ENCODE results near the gene PLXNB2. TPM values are rescaled to one million over a fixed set of nuclear protein-coding genes. Genes with fewer than 3 reads are reported as not detected.
A peak's percentile ranks its signal among the peaks of the same experiment; 100 is the strongest.

PLXNB2 gene
- polyA plus RNA-seq, 1 of the 3 experiments (the other 2 are of a cell fraction): 108 TPM

DNA sequence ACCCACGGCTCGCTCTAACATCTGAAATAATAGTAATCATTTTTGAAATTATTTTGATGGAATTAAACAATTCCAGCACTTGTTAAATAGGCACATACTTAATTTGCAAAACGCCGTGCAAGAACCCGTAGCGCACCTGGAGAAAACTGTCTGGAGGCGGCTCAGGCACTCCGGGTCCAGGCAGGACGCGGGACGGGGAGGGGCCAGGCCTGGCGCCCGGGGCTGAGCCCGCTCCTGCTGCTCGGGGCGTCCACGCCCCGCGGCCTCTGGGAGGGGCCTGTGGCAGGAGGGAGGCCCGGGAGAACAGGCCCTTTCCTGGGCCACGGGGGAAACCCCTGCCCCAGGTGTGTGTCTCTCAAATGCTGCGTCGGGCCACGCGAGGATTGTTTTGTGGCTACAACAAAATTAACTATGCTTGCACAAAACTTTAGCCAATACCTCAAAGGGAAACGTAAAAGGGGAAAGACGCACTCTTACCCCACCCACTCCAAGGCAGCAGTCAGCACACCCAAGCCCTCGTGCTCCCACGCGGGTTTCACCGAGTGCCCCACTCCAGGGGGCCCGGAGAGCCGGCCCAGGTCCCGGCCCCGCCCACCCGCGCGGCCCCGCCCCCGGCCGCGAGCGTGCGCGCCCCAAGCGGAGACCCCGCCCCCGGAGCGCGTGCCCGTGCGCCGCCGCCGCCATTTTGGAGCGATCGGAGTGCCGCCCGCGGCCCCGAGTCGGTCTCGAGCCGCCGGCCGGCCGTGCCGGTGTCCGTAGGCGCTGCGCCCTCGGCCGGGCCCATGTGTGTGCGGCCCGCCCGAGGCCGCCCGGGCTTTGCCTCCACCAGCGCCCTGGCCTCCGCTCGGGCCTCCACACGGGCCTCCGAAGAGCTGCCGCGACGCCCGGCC lies 35.5 kb upstream of the PLXNB2 start, which contains the start of gene PPP6R2:
Gene PPP6R2, plus strand, starts transcription at position 677 of the 890 bp plus-strand sequence. CDS start 50,582 bp downstream, outside the sequence.
- H3K9ac ChIP-seq: peak within 1 kb of the TSS; percentile 82
- POLR2A ChIA-PET: interaction anchor here (1.0 to 1.8 kb wide), 2 partner anchors 15 to 82 kb away, joined by 3 to 5 read pairs; no protein-coding TSS in a partner anchor
- H3K79me2 ChIP-seq (ENCODE audit: insufficient read depth): peaks cover 18% of the 10 kb centered on the region
- CTCF ChIA-PET: interaction anchor here (0.6 to 3.3 kb wide), 37 partner anchors 9 to 423 kb away, joined by 3 to 75 read pairs (median 6); partner anchors contain the start of genes DENND6B, HDAC10, MAPK12 and PLXNB2
- H2AFZ ChIP-seq (ENCODE audit: low read depth): peak within 1 kb of the TSS; percentile 74
- H3F3A ChIP-seq (replicated peaks; ENCODE audit: insufficient read depth): peaks cover 17% of the 10 kb centered on the region
- no peaks in the 10 kb centered on the region for H3K27me3 ChIP-seq (ENCODE audit: insufficient read depth)
- DNase-seq: peak; percentile 97
- no peaks in the 10 kb centered on the region for H3K9me2 ChIP-seq
- peaks cover 0 to 10% of the 10 kb centered on the region in 2 experiments; a peak in 1 of 4 replicates for H3K4me1 ChIP-seq (ENCODE audit: control insufficient read depth in 1 of 2, insufficient read depth in 2 of 2, low read depth in 1 of 2, low read length in 1 of 2)
- peak within 1 kb of the TSS; percentile 56 to 84 for H3K27ac ChIP-seq (ENCODE audit: low read depth in 2 of 2, low read length in 1 of 2)
- H3K9me3 ChIP-seq: no peaks in the 10 kb centered on the region
- peak within 1 kb of the TSS; percentile 56 to 75 for H3K4me3 ChIP-seq (ENCODE audit: low read depth in 2 of 2, low read length in 1 of 2)
- WGBS (ENCODE audit: low lambda C conversion rate): 0% methylated on average over 13 of the region's 87 CpGs
- peak within 1 kb of the TSS; percentile 98 for H3K4me2 ChIP-seq
- H3K36me3 ChIP-seq (replicated peaks in 1 of 2; ENCODE audit: control insufficient read depth in 1 of 2, insufficient read depth in 2 of 2, low read length in 1 of 2): no peaks in the 10 kb centered on the region
- peak; percentile 34; the same call in 1 of the 2 replicates for TF ChIP-seq NRF1 (IDR thresholded peaks at IDR 0.05; ENCODE audit: low read depth, low read length)
- TF ChIP-seq FOXJ3 (CRISPR knock-in tag; IDR thresholded peaks at IDR 0.05): no peak
- TF ChIP-seq, protein P1, sequence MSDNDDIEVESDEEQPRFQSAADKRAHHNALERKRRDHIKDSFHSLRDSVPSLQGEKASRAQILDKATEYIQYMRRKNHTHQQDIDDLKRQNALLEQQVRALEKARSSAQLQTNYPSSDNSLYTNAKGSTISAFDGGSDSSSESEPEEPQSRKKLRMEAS (IDR thresholded peaks at IDR 0.05; ENCODE audit: low read depth): no peak; the same call in none of the 2 replicates
- 0 out of 2 replicates have a peak, but pooled peaks have one; percentile 9 for TF ChIP-seq MXI1 (IDR thresholded peaks at IDR 0.05; ENCODE audit: low read depth, low read length)
- peak; percentile 52; the same call in 1 of the 2 replicates for TF ChIP-seq POLR2AphosphoS5 (IDR thresholded peaks at IDR 0.05; ENCODE audit: low read depth, low read length)
- no peak for TF ChIP-seq NFIC (IDR thresholded peaks at IDR 0.05; ENCODE audit: borderline replicate concordance)
- peak; percentile 47; the same call in 1 of the 2 replicates for TF ChIP-seq TAF1 (IDR thresholded peaks at IDR 0.05; ENCODE audit: borderline replicate concordance, low read depth, low read length)
- TF ChIP-seq, protein P2, sequence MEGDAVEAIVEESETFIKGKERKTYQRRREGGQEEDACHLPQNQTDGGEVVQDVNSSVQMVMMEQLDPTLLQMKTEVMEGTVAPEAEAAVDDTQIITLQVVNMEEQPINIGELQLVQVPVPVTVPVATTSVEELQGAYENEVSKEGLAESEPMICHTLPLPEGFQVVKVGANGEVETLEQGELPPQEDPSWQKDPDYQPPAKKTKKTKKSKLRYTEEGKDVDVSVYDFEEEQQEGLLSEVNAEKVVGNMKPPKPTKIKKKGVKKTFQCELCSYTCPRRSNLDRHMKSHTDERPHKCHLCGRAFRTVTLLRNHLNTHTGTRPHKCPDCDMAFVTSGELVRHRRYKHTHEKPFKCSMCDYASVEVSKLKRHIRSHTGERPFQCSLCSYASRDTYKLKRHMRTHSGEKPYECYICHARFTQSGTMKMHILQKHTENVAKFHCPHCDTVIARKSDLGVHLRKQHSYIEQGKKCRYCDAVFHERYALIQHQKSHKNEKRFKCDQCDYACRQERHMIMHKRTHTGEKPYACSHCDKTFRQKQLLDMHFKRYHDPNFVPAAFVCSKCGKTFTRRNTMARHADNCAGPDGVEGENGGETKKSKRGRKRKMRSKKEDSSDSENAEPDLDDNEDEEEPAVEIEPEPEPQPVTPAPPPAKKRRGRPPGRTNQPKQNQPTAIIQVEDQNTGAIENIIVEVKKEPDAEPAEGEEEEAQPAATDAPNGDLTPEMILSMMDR (IDR thresholded peaks at IDR 0.05): no peak
- H4K20me1 ChIP-seq (ENCODE audit: insufficient read depth): peaks cover 16% of the 10 kb centered on the region

GRCh38 chr22:50341977-50342650 lies 34.7 kb upstream of the PLXNB2 start:
- H3K27ac ChIP-seq (ENCODE audit: low read depth in 2 of 2, low read length in 1 of 2): peak overlapping the region; percentile 56 to 84
- H3K4me2 ChIP-seq: peak overlapping the region; percentile 98
- ChIA-PET CTCF (interaction anchor here (0.6 to 3.3 kb wide), 47 partner anchors 8 to 422 kb away, joined by 3 to 75 read pairs (median 5); partner anchors contain the start of genes DENND6B, HDAC10, MAPK12 and PANX2), POLR2A (interaction anchor here (1.0 to 1.8 kb wide), 2 partner anchors 14 to 81 kb away, joined by 3 to 5 read pairs; no protein-coding TSS in a partner anchor)
- no peaks in the 10 kb centered on the region for H3K9me3 ChIP-seq
- DNase-seq: peak; percentile 87
- H3K4me3 ChIP-seq (ENCODE audit: low read depth in 2 of 2, low read length in 1 of 2): peak overlapping the region; percentile 56 to 75
- H3K9ac ChIP-seq: peak overlapping the region; percentile 82
- peak overlapping the region; percentile 74 for H2AFZ ChIP-seq (ENCODE audit: low read depth)
- H3K79me2 ChIP-seq (ENCODE audit: insufficient read depth): peaks cover 10% of the 10 kb centered on the region; the same call in 1 of the 2 replicates
- no peaks in the 10 kb centered on the region for H3K9me2 ChIP-seq
- H3K27me3 ChIP-seq (ENCODE audit: insufficient read depth): no peaks in the 10 kb centered on the region
- H3F3A ChIP-seq (replicated peaks; ENCODE audit: insufficient read depth): peaks cover 17% of the 10 kb centered on the region
- 36% methylated on average over 8 of the region's 26 CpGs for WGBS (ENCODE audit: low lambda C conversion rate)
- no peaks in the 10 kb centered on the region for H3K36me3 ChIP-seq (replicated peaks in 1 of 2; ENCODE audit: control insufficient read depth in 1 of 2, insufficient read depth in 2 of 2, low read length in 1 of 2)
- H3K4me1 ChIP-seq (ENCODE audit: control insufficient read depth in 1 of 2, insufficient read depth in 2 of 2, low read depth in 1 of 2, low read length in 1 of 2): peaks cover 0 to 10% of the 10 kb centered on the region in 2 experiments; a peak in 1 of 4 replicates
- peaks cover 8% of the 10 kb centered on the region for H4K20me1 ChIP-seq (ENCODE audit: insufficient read depth)
- TF ChIP-seq EP300 (IDR thresholded peaks at IDR 0.05; ENCODE audit: borderline replicate concordance in 1 of 2, low read depth in 1 of 2, low read length in 1 of 2) (no peak), RCOR1 (IDR thresholded peaks at IDR 0.05; ENCODE audit: low read length) (no peak), NFIC (IDR thresholded peaks at IDR 0.05; ENCODE audit: borderline replicate concordance) (no peak), ZBTB33 (IDR thresholded peaks at IDR 0.05; ENCODE audit: borderline replicate concordance, low read depth) (no peak), JUND (IDR thresholded peaks at IDR 0.05) (no peak), USF2 (IDR thresholded peaks at IDR 0.05; ENCODE audit: borderline replicate concordance, low read depth, low read length) (no peak), TEAD4 (IDR thresholded peaks at IDR 0.05; ENCODE audit: borderline replicate concordance, insufficient read depth) (no peak), FOSL2 (IDR thresholded peaks at IDR 0.05; ENCODE audit: borderline replicate concordance, low read depth) (no peak), USF1 (IDR thresholded peaks at IDR 0.05; ENCODE audit: borderline replicate concordance, low read depth) (no peak), MEF2A (IDR thresholded peaks at IDR 0.05; ENCODE audit: borderline replicate concordance, low read depth) (no peak), NRF1 (IDR thresholded peaks at IDR 0.05; ENCODE audit: low read depth, low read length) (no peak)

Data from SK-N-SH (cell line).